Astrocyte (in vitro differentiated cells and primary cell): Measurements from ENCODE around the gene CERS3. TPM values are rescaled to one million over a fixed set of nuclear protein-coding genes. Genes with fewer than 3 reads are reported as not detected.

Experiments used
- DNase-seq: peaks from one replicate; pipeline ENCODE4 v3.0.0-alpha.2; 2010; ENCODE audit warnings: low read depth
- FAIRE-seq: peaks from 2 replicates; lab custom pipeline; 2011; peaks lifted over from hg19 to GRCh38; lab: Jason Lieb, UNC
- H2AFZ ChIP-seq: 2 replicates; pipeline ENCODE4 v1.6.0; 2012; ENCODE audit warnings: low read depth, low read length, inconsistent platforms
- H3K27ac ChIP-seq: 2 replicates; pipeline ENCODE4 v1.5.1; 2011; ENCODE audit warnings: low read depth, low read length, inconsistent platforms
- H3K27me3 ChIP-seq: 2 replicates; pipeline ENCODE4 v1.6.0; 2011; ENCODE audit warnings: low read length, inconsistent platforms; ENCODE audit not compliant: insufficient read depth
- H3K36me3 ChIP-seq: 2 replicates; pipeline ENCODE4 v1.5.1; 2011; ENCODE audit warnings: low read length, inconsistent platforms; ENCODE audit not compliant: insufficient read depth
- H3K4me1 ChIP-seq: 2 replicates; pipeline ENCODE4 v1.5.1; 2011; ENCODE audit warnings: low read length, inconsistent platforms; ENCODE audit not compliant: insufficient read depth
- H3K4me2 ChIP-seq: 2 replicates; pipeline ENCODE4 v1.6.0; 2012; ENCODE audit warnings: low read length, inconsistent platforms
- H3K4me3 ChIP-seq: 2 replicates; pipeline ENCODE4 v1.5.1; 2011; ENCODE audit warnings: low read depth, mild to moderate bottlenecking, low read length, inconsistent platforms; ENCODE audit not compliant: insufficient read depth
- H3K79me2 ChIP-seq: 2 replicates; pipeline ENCODE4 v1.6.0; 2012; ENCODE audit warnings: mild to moderate bottlenecking, low read length, inconsistent platforms; ENCODE audit not compliant: insufficient read depth
- H3K9ac ChIP-seq: 2 replicates; pipeline ENCODE4 v1.6.0; 2012; ENCODE audit warnings: mild to moderate bottlenecking, low read length, inconsistent platforms
- H3K9me3 ChIP-seq: 2 replicates; pipeline ENCODE4 v1.5.1; 2012; ENCODE audit warnings: low read depth, mild to moderate bottlenecking, low read length, inconsistent platforms; ENCODE audit not compliant: insufficient read depth
- H4K20me1 ChIP-seq: 2 replicates; pipeline ENCODE4 v1.6.0; 2012; ENCODE audit warnings: low read length, inconsistent platforms; ENCODE audit not compliant: insufficient read depth
- H3K27ac Mint-ChIP-seq: one replicate; pipeline ENCODE4 v1.8.0; 2021; ENCODE audit warnings: mild to moderate bottlenecking, mixed read lengths; ENCODE audit not compliant: unreplicated experiment
- H3K27me3 Mint-ChIP-seq: one replicate; pipeline ENCODE4 v1.8.0; 2021; ENCODE audit warnings: low read depth, mixed read lengths; ENCODE audit not compliant: unreplicated experiment
- H3K36me3 Mint-ChIP-seq: one replicate; pipeline ENCODE4 v1.8.0; 2021; ENCODE audit warnings: low read depth, mixed read lengths; ENCODE audit not compliant: unreplicated experiment
- H3K4me1 Mint-ChIP-seq: one replicate; pipeline ENCODE4 v1.8.0; 2021; ENCODE audit warnings: low read depth, mixed read lengths; ENCODE audit not compliant: unreplicated experiment
- H3K4me3 Mint-ChIP-seq: one replicate; pipeline ENCODE4 v1.8.0; 2021; ENCODE audit warnings: mild to moderate bottlenecking, moderate library complexity, mixed read lengths; ENCODE audit not compliant: unreplicated experiment
- H3K9me3 Mint-ChIP-seq: one replicate; pipeline ENCODE4 v1.8.0; 2021; ENCODE audit warnings: mild to moderate bottlenecking, mixed read lengths; ENCODE audit not compliant: unreplicated experiment
- CTCF ChIP-seq: IDR thresholded peaks from 2 replicates; pipeline ENCODE4 v1.5.1; 2011; ENCODE audit warnings: low read depth, mild to moderate bottlenecking, inconsistent platforms, low read length, moderate library complexity; ENCODE audit not compliant: insufficient read depth
- EZH2 ChIP-seq: IDR thresholded peaks from 2 replicates; pipeline ENCODE4 v1.6.1; 2012; ENCODE audit warnings: mild to moderate bottlenecking, low read length, inconsistent platforms; ENCODE audit not compliant: insufficient read depth
- total RNA-seq: library from RNA; stranded (reverse); gene quantifications from 2 replicates; pipeline ENCODE4 v1.2.1, GENCODE V29; 2021

CERS3 gene
- total RNA-seq, 1 donor from 2014 or later: not detected

DNA sequence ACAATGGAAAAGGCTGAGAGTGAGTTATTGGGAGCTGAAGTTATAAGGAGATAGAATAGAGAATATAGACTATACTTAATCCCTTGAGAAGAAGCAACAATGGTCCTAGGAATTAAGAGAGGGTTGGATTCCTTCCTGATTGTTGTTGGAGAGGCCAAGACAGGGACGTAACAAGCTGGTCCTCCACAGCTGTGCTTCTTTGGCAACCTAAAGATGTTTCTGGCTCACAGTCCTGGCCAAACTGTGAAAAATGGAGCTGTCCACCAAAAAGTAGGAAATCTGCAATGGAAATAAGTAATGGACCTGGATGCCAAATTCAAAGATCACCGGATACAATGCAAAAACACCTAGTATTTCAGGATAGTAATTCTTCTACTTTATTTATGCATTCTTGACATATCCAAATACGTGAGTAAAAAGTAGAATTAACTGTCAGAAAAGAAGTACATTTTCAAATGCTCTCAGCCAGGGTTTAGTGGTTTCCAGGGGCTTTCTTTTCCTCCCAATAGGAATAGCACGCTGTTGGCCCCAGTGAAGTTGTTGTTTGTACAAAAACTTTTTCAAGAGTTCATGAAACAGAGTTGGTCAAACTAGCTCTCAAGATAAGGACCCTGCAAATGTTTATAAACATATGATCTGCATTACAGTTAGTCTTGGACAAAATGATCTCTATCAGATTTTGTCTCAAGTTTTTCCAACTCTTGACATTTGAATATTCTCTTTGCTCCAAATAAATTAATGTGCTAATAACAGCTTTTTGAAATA, 28.3 kb downstream of the CERS3 start:
- Histone ChIP-seq H2AFZ (no peak overlapping the region), H3K27ac (no peak overlapping the region), H3K4me2 (no peak overlapping the region), H3K9ac (no peak overlapping the region), H3K4me1 (no peaks in the 10 kb centered on the region), H3K4me3 (no peak overlapping the region), H3K79me2 (no peaks in the 10 kb centered on the region), H4K20me1 (no peaks in the 10 kb centered on the region), H3K27me3 (no peaks in the 10 kb centered on the region), H3K36me3 (no peaks in the 10 kb centered on the region), H3K9me3 (no peaks in the 10 kb centered on the region)
- peaks cover 4% of the 10 kb centered on the region for H3K27me3 Mint-ChIP-seq
- no peak for DNase-seq
- no peaks in the 10 kb centered on the region for H3K4me1 Mint-ChIP-seq
- FAIRE-seq: no peak
- no peak overlapping the region for H3K4me3 Mint-ChIP-seq
- no peaks in the 10 kb centered on the region for H3K36me3 Mint-ChIP-seq
- TF ChIP-seq CTCF (no peak), EZH2 (no peak)
- H3K9me3 Mint-ChIP-seq: peaks cover 4% of the 10 kb centered on the region
- H3K27ac Mint-ChIP-seq: no peak overlapping the region

DNA sequence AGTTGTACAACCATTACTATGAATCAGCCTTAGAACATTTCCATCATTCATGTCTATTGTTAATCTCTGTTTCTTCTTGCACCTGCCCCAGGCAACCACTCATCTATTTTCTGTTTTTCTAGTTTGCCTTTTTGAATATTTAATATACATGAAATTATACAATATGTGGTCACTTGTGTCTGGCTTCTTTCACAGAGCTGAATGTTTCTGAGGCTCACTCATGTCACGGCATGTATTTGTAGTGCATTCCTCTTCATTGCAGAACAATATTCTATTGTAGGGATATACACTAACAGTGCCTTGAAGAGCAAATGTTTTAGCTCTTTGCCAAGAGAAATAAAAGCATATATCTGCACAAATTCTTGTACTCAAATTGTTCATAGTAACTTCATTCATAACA, 32.9 kb downstream of the CERS3 start:
- H3K9me3 Mint-ChIP-seq: no peaks in the 10 kb centered on the region
- Histone ChIP-seq H3K4me2 (no peak overlapping the region), H3K9ac (no peak overlapping the region), H3K4me1 (no peaks in the 10 kb centered on the region), H3K36me3 (no peaks in the 10 kb centered on the region), H2AFZ (no peak overlapping the region), H3K79me2 (no peaks in the 10 kb centered on the region), H3K4me3 (no peak overlapping the region), H4K20me1 (no peaks in the 10 kb centered on the region), H3K27me3 (no peaks in the 10 kb centered on the region), H3K9me3 (no peaks in the 10 kb centered on the region), H3K27ac (no peak overlapping the region)
- FAIRE-seq (no peak), DNase-seq (no peak)
- peaks cover 2% of the 10 kb centered on the region for H3K27me3 Mint-ChIP-seq
- TF ChIP-seq EZH2 (no peak), CTCF (no peak)
- no peaks in the 10 kb centered on the region for H3K36me3 Mint-ChIP-seq
- H3K4me3 Mint-ChIP-seq: no peak overlapping the region
- H3K27ac Mint-ChIP-seq: no peak overlapping the region
- H3K4me1 Mint-ChIP-seq: no peaks in the 10 kb centered on the region

- H3K4me3 Mint-ChIP-seq: no peak overlapping the region
- H4K20me1 ChIP-seq: no peaks in the 10 kb centered on the region
- H3K4me1 ChIP-seq: no peaks in the 10 kb centered on the region
- no peak overlapping the region for H3K4me2 ChIP-seq
- H3K9ac ChIP-seq: no peak overlapping the region
- H3K27me3 Mint-ChIP-seq: no peaks in the 10 kb centered on the region
- no peak for DNase-seq
- no peaks in the 10 kb centered on the region for H3K4me1 Mint-ChIP-seq
- no peak for FAIRE-seq
- H3K4me3 ChIP-seq: no peak overlapping the region
- no peaks in the 10 kb centered on the region for H3K9me3 ChIP-seq
- no peak for TF ChIP-seq CTCF
- H2AFZ ChIP-seq: no peak overlapping the region
- no peak overlapping the region for H3K27ac Mint-ChIP-seq
- no peaks in the 10 kb centered on the region for H3K36me3 Mint-ChIP-seq
- H3K79me2 ChIP-seq: no peaks in the 10 kb centered on the region
- H3K27ac ChIP-seq: no peak overlapping the region
- no peaks in the 10 kb centered on the region for H3K9me3 Mint-ChIP-seq
- no peaks in the 10 kb centered on the region for H3K27me3 ChIP-seq
- H3K36me3 ChIP-seq: no peaks in the 10 kb centered on the region
Observed at GRCh38 chr15:100493213-100493612, 35.5 kb downstream of the CERS3 start.
